ENCODE data around the gene APMAP.

DNA sequence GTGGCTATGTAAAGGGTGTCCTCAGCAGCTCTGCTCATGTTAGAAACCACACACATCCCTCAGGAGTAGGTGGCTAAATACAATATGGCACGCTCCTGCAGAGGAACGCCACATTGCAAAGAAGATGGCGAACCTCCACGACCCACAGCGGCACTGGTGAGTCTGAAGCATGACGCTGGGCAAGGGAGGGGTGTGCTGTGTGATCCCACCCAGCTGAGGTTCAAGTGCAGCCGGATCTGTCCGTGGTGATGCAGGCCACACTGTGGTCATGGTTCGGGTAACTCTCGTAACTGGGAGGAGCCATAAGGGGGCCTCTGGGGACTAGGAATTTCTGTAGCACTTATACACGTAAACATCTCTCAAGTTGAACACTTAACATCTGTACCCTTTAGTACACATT, 23.4 kb upstream of the APMAP start:
- TF ChIP-seq, protein P1, sequence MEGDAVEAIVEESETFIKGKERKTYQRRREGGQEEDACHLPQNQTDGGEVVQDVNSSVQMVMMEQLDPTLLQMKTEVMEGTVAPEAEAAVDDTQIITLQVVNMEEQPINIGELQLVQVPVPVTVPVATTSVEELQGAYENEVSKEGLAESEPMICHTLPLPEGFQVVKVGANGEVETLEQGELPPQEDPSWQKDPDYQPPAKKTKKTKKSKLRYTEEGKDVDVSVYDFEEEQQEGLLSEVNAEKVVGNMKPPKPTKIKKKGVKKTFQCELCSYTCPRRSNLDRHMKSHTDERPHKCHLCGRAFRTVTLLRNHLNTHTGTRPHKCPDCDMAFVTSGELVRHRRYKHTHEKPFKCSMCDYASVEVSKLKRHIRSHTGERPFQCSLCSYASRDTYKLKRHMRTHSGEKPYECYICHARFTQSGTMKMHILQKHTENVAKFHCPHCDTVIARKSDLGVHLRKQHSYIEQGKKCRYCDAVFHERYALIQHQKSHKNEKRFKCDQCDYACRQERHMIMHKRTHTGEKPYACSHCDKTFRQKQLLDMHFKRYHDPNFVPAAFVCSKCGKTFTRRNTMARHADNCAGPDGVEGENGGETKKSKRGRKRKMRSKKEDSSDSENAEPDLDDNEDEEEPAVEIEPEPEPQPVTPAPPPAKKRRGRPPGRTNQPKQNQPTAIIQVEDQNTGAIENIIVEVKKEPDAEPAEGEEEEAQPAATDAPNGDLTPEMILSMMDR (IDR thresholded peaks at IDR 0.05; ENCODE audit: low read depth, low read length) = no peak
- no peak for TF ChIP-seq EZH2phosphoT487 (IDR thresholded peaks at IDR 0.05; ENCODE audit: low read depth)

Data from OCI-LY3 (cell line).